ENCODE data around the gene HMGCS2. TPM values are rescaled to one million over a fixed set of nuclear protein-coding genes. Genes with fewer than 3 reads are reported as not detected.

HMGCS2 gene
- total and polyA plus RNA-seq, 10 of the 15 experiments (the other 5 are each of a cell fraction or from before 2014, with no cell fraction given), result 0.49 TPM; not detected in 9

DNA sequence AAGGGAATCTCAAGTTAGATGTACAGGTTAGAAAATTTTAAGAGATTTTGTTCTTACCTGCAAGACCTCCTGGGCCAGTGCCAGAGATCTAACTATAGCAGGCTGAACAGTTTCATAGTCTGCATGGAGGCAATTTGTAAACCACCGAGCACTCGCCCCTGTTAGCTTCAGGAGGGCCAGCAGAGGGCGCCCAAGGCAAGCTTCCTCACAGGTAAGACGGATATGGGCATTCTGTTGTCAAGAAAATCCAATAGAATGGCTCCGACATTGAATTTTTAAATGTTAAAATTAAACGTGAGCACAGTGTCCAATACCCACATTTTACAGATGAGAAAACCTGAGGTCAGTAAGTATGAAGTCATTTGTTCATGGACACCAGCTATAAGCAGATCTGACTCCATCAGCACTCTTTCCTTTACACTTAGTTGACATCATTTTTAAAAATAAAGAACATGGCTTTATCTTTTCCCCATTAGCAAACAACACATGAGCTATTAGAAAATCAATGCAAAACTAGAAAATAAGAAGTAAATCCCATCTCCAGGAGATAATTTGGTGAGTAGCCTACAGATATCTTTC lies 40.4 kb upstream of the HMGCS2 start (continued):
- TF ChIP-seq, protein P1, sequence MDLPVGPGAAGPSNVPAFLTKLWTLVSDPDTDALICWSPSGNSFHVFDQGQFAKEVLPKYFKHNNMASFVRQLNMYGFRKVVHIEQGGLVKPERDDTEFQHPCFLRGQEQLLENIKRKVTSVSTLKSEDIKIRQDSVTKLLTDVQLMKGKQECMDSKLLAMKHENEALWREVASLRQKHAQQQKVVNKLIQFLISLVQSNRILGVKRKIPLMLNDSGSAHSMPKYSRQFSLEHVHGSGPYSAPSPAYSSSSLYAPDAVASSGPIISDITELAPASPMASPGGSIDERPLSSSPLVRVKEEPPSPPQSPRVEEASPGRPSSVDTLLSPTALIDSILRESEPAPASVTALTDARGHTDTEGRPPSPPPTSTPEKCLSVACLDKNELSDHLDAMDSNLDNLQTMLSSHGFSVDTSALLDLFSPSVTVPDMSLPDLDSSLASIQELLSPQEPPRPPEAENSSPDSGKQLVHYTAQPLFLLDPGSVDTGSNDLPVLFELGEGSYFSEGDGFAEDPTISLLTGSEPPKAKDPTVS (IDR thresholded peaks at IDR 0.05; ENCODE audit: low read depth, low read length), result no peak
- TF ChIP-seq YY1 (IDR thresholded peaks at IDR 0.05; ENCODE audit: low read depth, low read length), result 0 out of 2 replicates have a peak, but pooled peaks have one; percentile 25
- no peak for TF ChIP-seq STAT1 (conservative IDR thresholded peaks at IDR 0.05)
- no peak for TF ChIP-seq TCF3 (IDR thresholded peaks at IDR 0.05; ENCODE audit: borderline replicate concordance, insufficient read depth, low read depth, low read length)
- TF ChIP-seq SMC3 (IDR thresholded peaks at IDR 0.05; ENCODE audit: borderline replicate concordance, low read length), result peak; percentile 56
- TF ChIP-seq, protein P2, sequence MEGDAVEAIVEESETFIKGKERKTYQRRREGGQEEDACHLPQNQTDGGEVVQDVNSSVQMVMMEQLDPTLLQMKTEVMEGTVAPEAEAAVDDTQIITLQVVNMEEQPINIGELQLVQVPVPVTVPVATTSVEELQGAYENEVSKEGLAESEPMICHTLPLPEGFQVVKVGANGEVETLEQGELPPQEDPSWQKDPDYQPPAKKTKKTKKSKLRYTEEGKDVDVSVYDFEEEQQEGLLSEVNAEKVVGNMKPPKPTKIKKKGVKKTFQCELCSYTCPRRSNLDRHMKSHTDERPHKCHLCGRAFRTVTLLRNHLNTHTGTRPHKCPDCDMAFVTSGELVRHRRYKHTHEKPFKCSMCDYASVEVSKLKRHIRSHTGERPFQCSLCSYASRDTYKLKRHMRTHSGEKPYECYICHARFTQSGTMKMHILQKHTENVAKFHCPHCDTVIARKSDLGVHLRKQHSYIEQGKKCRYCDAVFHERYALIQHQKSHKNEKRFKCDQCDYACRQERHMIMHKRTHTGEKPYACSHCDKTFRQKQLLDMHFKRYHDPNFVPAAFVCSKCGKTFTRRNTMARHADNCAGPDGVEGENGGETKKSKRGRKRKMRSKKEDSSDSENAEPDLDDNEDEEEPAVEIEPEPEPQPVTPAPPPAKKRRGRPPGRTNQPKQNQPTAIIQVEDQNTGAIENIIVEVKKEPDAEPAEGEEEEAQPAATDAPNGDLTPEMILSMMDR (IDR thresholded peaks at IDR 0.05 in 2 of 3, conservative IDR thresholded peaks at IDR 0.05 in 1 of 3; ENCODE audit: control insufficient read depth in 2 of 3, extremely low read depth in 1 of 3, insufficient read depth in 1 of 3, low read depth in 3 of 3, low read length in 3 of 3), result peak; percentile 84 to 93 (median 92)
- no peak for TF ChIP-seq TCF7 (IDR thresholded peaks at IDR 0.05; ENCODE audit: borderline replicate concordance)

DNA sequence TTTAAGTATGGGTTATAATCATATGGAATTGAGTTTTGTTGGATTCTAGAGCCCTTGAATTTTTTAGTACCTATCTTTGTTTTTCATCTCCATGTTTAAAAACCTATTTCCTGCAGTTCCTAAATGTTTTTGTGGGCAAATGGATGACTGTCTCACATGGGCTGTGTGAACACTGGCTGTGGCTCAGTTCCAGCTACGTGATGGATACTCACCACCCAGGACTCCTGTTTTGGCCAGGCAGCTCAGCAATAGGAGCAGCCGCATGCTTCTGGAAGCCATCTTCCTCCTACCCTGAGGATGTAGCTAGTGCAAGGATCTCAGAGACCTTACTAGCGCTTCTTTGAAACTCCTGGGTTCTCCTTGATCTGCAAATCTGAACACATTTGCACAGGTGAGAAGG lies 39.8 kb upstream of the HMGCS2 start:
- RAD21 ChIA-PET (ENCODE audit: unreplicated experiment), result interaction anchor here (1.2 kb wide), 2 partner anchors 78 to 146 kb away, joined by 3 read pairs; no protein-coding TSS in a partner anchor
- no peak overlapping the region for H3K4me2 ChIP-seq (ENCODE audit: control insufficient read depth, insufficient read depth)
- H4K20me1 ChIP-seq (ENCODE audit: control insufficient read depth, insufficient read depth), result no peaks in the 10 kb centered on the region
- H3K4me3 ChIP-seq, result no peak overlapping the region
- in situ Hi-C loops (cut with MboI) (loop anchor here (5.0 kb wide), 1 partner anchor 36 kb away; no protein-coding TSS in a partner anchor), intact Hi-C loops (cut with micrococcal nuclease; ENCODE audit: unreplicated experiment) (no loop called here)
- WGBS (ENCODE audit: insufficient coverage, insufficient replicate concordance, low lambda C conversion rate, missing lambda C conversion rate), result 33% methylated on average over 3 of the region's 3 CpGs
- H3K9ac ChIP-seq (ENCODE audit: control insufficient read depth, insufficient read depth, low read length), result no peak overlapping the region
- no peak overlapping the region for H2AFZ ChIP-seq (ENCODE audit: control insufficient read depth, low read depth, low read length)
- no peaks in the 10 kb centered on the region for H3K36me3 ChIP-seq (ENCODE audit: control insufficient read depth in 2 of 2, insufficient read depth in 2 of 2, low read length in 1 of 2)
- no peak for DNase-seq (ENCODE audit: low read depth, low spot score)
- H3K9me3 ChIP-seq (replicated peaks; ENCODE audit: control insufficient read depth, insufficient read depth, low read length), result no peaks in the 10 kb centered on the region
- FAIRE-seq, result no peak
- H3K4me1 ChIP-seq (ENCODE audit: control insufficient read depth, insufficient read depth, low read length), result no peaks in the 10 kb centered on the region
- no TSS peak for BruUV-seq (replicated peaks)
- no peak overlapping the region for H3K27ac ChIP-seq (ENCODE audit: control insufficient read depth, insufficient read depth)
- CTCF ChIA-PET, result interaction anchor here (0.7 to 2.1 kb wide), 19 partner anchors 10 to 197 kb away, joined by 3 to 17 read pairs (median 3); no protein-coding TSS in a partner anchor
- no peak for ATAC-seq
- TF ChIP-seq ZNF24 (IDR thresholded peaks at IDR 0.05) (no peak), NR2F1 (conservative IDR thresholded peaks at IDR 0.05) (no peak), SREBF1 (IDR thresholded peaks at IDR 0.05; ENCODE audit: low read length) (no peak), STAT1 (conservative IDR thresholded peaks at IDR 0.05) (no peak), CHD1 (IDR thresholded peaks at IDR 0.05; ENCODE audit: low read depth, low read length) (no peak), POLR2AphosphoS5 (IDR thresholded peaks at IDR 0.05; ENCODE audit: low read length) (no peak), RBBP5 (conservative IDR thresholded peaks at IDR 0.05) (no peak), FOXK2 (IDR thresholded peaks at IDR 0.05) (no peak), SIX5 (IDR thresholded peaks at IDR 0.05; ENCODE audit: low read depth, low read length, severe bottlenecking) (no peak)
- POLR2A ChIA-PET, result no interaction called here
- SMC1A ChIA-PET (ENCODE audit: uncharacterized antibody, unreplicated experiment), result interaction anchor here (0.9 to 1.3 kb wide), 4 partner anchors 64 to 189 kb away, joined by 3 to 4 read pairs (median 3); no protein-coding TSS in a partner anchor
- no peaks in the 10 kb centered on the region; a peak in 1 of 4 replicates for H3K27me3 ChIP-seq (replicated peaks in 1 of 2; ENCODE audit: control insufficient read depth in 2 of 2, insufficient read depth in 2 of 2, low read length in 1 of 2)
- no peaks in the 10 kb centered on the region for H3K79me2 ChIP-seq (ENCODE audit: control insufficient read depth, insufficient read depth, low read length)
